ENCODE data around the gene ERC2. TPM values are rescaled to one million over a fixed set of nuclear protein-coding genes. Genes with fewer than 3 reads are reported as not detected.

ERC2 gene
- total RNA-seq, 3 donors from 2014 or later (not counting 1 experiment from before 2014, with no cell fraction given), result not detected

DNA sequence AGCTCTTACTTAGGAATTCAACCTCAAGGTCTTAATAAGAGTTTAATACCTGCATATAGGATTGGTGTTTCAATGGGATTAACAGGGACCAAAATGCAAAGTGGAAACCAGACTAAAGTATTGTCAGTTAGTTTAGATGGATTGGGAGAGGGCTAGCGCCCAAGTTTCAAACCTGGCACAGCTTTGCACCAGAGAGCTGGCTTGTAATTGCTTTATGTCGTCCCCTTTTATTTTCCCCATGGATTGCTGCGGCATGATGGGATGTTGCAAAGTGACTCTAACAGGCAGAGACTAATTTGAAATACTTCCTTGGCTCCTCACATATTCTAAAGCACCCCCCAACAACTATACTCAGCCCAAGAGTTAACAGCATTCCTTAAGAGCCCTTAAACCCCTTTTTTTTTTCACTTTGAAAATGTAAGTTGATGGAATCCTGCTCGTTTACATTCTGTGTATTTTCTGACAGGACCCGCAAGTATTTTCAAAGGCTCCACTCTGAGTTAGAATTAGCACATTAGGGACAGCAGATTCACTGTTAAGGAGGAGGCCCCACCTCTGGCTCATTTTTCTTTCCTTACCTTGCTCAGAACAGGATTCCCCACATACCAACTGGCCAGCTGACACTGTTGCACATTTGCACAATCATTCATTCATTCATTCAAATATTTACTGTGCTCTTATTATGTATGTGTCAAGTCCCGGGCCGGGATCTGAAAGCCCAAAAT lies 214.2 kb downstream of the ERC2 start:
- Mint-ChIP-seq H3K4me3 (no peak overlapping the region), H3K9me3 (no peaks in the 10 kb centered on the region), H3K27me3 (ENCODE audit: low read depth in 2 of 2) (peaks cover 5 to 24% of the 10 kb centered on the region in 2 donors), H3K4me1 (no peaks in the 10 kb centered on the region), H3K27ac (no peak overlapping the region), H3K36me3 (no peaks in the 10 kb centered on the region)
- no peak for DNase-seq
- 78% methylated on average over 7 of the region's 7 CpGs for WGBS (ENCODE audit: insufficient coverage)
- no peaks in the 10 kb centered on the region for H3K4me1 ChIP-seq (ENCODE audit: control insufficient read depth, insufficient read depth, low read length)
- H3K36me3 ChIP-seq (ENCODE audit: control insufficient read depth, insufficient read depth, low read length), result no peaks in the 10 kb centered on the region
- H3K4me3 ChIP-seq (ENCODE audit: low read length), result no peak overlapping the region
- intact Hi-C loops (cut with micrococcal nuclease), result loop anchor here (5.0 kb wide), 1 partner anchor 1397 kb away; no protein-coding TSS in a partner anchor
- no peak for ATAC-seq
- no peaks in the 10 kb centered on the region for H3K9me3 ChIP-seq (ENCODE audit: control insufficient read depth, insufficient read depth, low read length)
- no peaks in the 10 kb centered on the region for H3K27me3 ChIP-seq (ENCODE audit: control insufficient read depth, insufficient read depth, low read length)
- no peak for TF ChIP-seq CTCF (IDR thresholded peaks at IDR 0.05)
- H3K27ac ChIP-seq (ENCODE audit: low read length), result no peak overlapping the region

GRCh38 chr3:56251343-56251945 lies 216.8 kb downstream of the ERC2 start:
- no peak for ATAC-seq
- peak; percentile 42 for TF ChIP-seq CTCF (IDR thresholded peaks at IDR 0.05)
- DNase-seq, result peak in 1 of 2 donors; percentile 33
- Mint-ChIP-seq H3K4me3 (no peak overlapping the region), H3K36me3 (no peaks in the 10 kb centered on the region), H3K27me3 (ENCODE audit: low read depth in 2 of 2) (peaks cover 5 to 7% of the 10 kb centered on the region in 2 donors), H3K9me3 (no peaks in the 10 kb centered on the region), H3K4me1 (no peaks in the 10 kb centered on the region), H3K27ac (no peak overlapping the region)
- no peaks in the 10 kb centered on the region for H3K27me3 ChIP-seq (ENCODE audit: control insufficient read depth, insufficient read depth, low read length)
- 90% methylated on average over 3 of the region's 3 CpGs for WGBS (ENCODE audit: insufficient coverage)
- intact Hi-C loops (cut with micrococcal nuclease), result loop anchor here (5.0 kb wide), 1 partner anchor 1394 kb away; no protein-coding TSS in a partner anchor
- no peak overlapping the region for H3K27ac ChIP-seq (ENCODE audit: low read length)
- no peaks in the 10 kb centered on the region for H3K36me3 ChIP-seq (ENCODE audit: control insufficient read depth, insufficient read depth, low read length)
- H3K4me3 ChIP-seq (ENCODE audit: low read length), result no peak overlapping the region
- H3K9me3 ChIP-seq (ENCODE audit: control insufficient read depth, insufficient read depth, low read length), result no peaks in the 10 kb centered on the region
- H3K4me1 ChIP-seq (ENCODE audit: control insufficient read depth, insufficient read depth, low read length), result no peaks in the 10 kb centered on the region

GRCh38 chr3:56248021-56248420 lies 220.2 kb downstream of the ERC2 start:
- H3K27ac Mint-ChIP-seq, result no peak overlapping the region
- no peaks in the 10 kb centered on the region for H3K4me1 Mint-ChIP-seq
- Histone ChIP-seq H3K4me1 (ENCODE audit: control insufficient read depth, insufficient read depth, low read length) (no peaks in the 10 kb centered on the region), H3K4me3 (ENCODE audit: low read length) (no peak overlapping the region), H3K9me3 (ENCODE audit: control insufficient read depth, insufficient read depth, low read length) (no peaks in the 10 kb centered on the region), H3K27ac (ENCODE audit: low read length) (no peak overlapping the region), H3K36me3 (ENCODE audit: control insufficient read depth, insufficient read depth, low read length) (no peaks in the 10 kb centered on the region), H3K27me3 (ENCODE audit: control insufficient read depth, insufficient read depth, low read length) (no peaks in the 10 kb centered on the region)
- intact Hi-C loops (cut with micrococcal nuclease), result no loop called here
- no peak overlapping the region for H3K4me3 Mint-ChIP-seq
- no peaks in the 10 kb centered on the region for H3K36me3 Mint-ChIP-seq
- DNase-seq, result no peak
- 82% methylated on average over 4 of the region's 4 CpGs for WGBS (ENCODE audit: insufficient coverage)
- H3K9me3 Mint-ChIP-seq, result no peaks in the 10 kb centered on the region
- ATAC-seq, result no peak
- TF ChIP-seq CTCF (IDR thresholded peaks at IDR 0.05), result no peak
- peaks cover 0 to 3% of the 10 kb centered on the region in 2 donors for H3K27me3 Mint-ChIP-seq (ENCODE audit: low read depth in 2 of 2)

All from natural killer cell (primary cell).